Stimulated activated CD8-positive, alpha-beta memory T cell treated with anti-CD3 and anti-CD28 coated beads, Interleukin-12 subunit alpha, Interleukin-12 subunit beta, amount 100 ng/mL, for 1 hour (primary cell): ENCODE measurements around the gene MYD88.

ENCODE experiments used
- DNase-seq: peaks from one replicate; pipeline ENCODE4 v3.0.0-alpha.2; 2020; ENCODE audit warnings: low read depth

Gene MYD88

DNA sequence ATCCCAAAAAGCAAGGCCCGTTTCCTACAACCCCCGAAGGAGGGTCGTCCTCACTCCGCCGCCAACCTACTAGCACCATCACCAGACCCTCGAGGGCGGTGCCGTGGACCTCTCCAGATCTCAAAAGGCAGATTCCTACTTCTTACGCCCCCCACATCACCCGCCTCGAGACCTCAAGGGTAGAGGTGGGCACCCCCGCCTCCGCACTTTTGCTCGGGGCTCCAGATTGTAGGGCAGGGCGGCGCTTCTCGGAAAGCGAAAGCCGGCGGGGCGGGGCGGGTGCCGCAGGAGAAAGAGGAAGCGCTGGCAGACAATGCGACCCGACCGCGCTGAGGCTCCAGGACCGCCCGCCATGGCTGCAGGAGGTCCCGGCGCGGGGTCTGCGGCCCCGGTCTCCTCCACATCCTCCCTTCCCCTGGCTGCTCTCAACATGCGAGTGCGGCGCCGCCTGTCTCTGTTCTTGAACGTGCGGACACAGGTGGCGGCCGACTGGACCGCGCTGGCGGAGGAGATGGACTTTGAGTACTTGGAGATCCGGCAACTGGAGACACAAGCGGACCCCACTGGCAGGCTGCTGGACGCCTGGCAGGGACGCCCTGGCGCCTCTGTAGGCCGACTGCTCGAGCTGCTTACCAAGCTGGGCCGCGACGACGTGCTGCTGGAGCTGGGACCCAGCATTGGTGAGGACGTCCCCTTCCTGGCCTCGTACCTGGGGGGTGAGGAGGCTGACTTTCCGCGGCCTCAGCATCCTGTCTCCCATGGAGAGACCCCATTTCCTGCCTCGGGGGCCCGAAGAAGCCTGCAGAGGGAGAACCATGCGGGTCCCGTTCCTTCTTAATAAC, at the start of gene MYD88:
Gene MYD88 (plus strand): TSS at position 313 of the 842 bp plus-strand sequence. CDS start 40 bp downstream, at position 353.
- peak; percentile 76 for DNase-seq

GRCh38 chr3:38089163-38089562, 49.3 kb upstream of the MYD88 start:
- no peak for DNase-seq

GRCh38 chr3:38090453-38090852, 48.0 kb upstream of the MYD88 start:
- no peak for DNase-seq

DNA sequence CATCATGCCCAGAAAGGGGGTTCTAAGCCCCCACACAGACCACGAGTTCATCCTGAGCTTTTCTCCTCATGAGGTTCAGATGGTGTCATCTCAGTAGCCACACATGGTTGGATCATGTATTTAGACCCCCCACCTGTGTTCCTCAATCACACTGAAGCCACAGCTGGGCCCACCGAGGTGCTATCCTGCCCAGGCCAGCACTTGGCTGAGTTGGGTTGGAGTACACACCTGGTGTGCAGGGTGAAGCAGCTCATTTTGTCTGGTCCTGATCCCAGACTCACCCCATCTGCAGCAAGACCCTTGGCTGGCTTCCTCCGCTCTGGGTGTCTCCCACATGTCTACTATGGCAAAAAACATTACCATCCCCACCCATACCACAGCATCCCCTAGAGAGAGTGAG, 43.5 kb upstream of the MYD88 start:
- DNase-seq: no peak

DNA sequence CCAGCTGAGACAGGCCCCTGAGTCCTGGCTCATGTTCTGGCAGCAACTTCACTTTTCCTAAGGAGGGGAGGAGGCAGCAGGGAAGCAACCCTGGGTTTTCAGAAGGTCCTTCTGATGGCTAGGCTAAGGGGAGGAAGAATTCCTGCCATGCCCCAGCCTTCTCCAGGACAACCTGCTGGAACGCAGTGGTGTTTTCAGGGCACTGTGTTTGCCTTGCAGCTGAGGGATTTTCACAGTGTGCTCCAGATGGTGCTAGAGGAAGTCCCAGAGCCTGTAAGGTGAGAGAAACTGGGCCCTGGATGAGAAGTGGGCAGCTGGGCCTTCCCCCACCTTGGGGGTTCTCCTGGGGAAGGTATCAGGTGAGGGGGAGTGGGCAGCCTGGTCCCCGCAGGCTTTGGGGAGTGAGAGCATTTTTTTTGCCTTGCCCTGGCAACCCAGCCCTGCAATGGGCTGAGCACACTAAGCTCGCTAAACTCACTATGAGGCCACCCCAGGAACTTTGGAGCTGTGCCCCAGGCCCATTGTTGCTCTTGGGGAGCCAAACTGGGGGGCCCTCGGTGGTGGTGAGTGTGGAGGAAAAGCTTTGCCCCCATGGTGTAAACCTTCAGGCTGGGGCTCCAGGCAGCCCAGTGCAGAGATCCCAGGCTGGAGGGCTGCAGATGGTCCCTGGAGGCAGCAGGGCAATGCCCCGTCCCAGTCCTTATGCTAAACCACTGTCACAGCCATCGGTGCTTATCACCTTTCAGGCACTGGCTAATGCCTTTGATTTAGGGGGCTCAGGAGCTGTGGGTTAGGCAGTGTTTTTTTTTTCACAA, 42.6 kb upstream of the MYD88 start:
- DNase-seq: no peak

- no peak for DNase-seq
Observed at GRCh38 chr3:38097446-38098375, 40.8 kb upstream of the MYD88 start.

- DNase-seq: no peak
Observed at GRCh38 chr3:38098376-38098723, 40.1 kb upstream of the MYD88 start.

GRCh38 chr3:38099518-38099917, 38.9 kb upstream of the MYD88 start:
- no peak for DNase-seq

- no peak for DNase-seq
Observed at GRCh38 chr3:38100498-38100897, 38.0 kb upstream of the MYD88 start.

GRCh38 chr3:38101811-38102443, 36.5 kb upstream of the MYD88 start:
- no peak for DNase-seq

DNA sequence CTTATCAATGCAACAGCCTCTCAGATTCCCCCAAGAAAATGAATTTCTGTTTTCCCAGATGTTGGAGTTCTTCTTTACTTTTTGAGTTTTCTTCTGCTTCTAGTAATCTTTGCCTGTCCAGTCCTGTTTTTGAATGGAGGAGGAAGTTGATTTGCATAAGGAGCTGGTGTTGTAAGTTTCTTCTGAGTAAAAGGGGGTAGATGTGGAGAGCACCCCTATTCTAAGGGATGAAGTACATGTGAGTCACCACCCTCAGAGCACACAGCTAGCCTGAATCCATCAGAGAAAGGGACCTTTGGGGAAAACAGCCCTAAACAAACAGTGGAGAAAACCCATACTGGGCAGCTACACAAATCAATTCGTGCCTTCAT, 36.0 kb upstream of the MYD88 start:
- DNase-seq: no peak

DNA sequence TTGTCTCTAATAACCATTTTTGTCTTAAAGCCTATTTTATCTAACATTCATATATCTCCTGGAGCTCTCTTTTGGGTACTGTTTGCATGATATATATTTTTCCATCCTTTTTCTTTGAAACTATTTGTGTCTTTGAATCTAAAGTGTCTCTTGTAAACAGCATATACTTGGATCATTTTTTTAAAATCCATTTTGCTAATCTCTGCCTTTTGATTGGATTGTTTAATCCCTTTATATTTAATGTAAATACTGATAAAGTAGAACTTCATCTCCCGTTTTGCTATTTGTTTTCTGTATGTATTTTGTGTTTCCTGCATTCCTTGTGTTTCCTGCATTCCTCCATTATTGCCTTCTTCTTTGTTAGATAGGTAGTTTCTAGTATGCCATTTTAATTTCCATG, 32.9 kb upstream of the MYD88 start:
- no peak for DNase-seq

- DNase-seq: no peak
Observed at GRCh38 chr3:38107911-38108648, 30.4 kb upstream of the MYD88 start.

DNA sequence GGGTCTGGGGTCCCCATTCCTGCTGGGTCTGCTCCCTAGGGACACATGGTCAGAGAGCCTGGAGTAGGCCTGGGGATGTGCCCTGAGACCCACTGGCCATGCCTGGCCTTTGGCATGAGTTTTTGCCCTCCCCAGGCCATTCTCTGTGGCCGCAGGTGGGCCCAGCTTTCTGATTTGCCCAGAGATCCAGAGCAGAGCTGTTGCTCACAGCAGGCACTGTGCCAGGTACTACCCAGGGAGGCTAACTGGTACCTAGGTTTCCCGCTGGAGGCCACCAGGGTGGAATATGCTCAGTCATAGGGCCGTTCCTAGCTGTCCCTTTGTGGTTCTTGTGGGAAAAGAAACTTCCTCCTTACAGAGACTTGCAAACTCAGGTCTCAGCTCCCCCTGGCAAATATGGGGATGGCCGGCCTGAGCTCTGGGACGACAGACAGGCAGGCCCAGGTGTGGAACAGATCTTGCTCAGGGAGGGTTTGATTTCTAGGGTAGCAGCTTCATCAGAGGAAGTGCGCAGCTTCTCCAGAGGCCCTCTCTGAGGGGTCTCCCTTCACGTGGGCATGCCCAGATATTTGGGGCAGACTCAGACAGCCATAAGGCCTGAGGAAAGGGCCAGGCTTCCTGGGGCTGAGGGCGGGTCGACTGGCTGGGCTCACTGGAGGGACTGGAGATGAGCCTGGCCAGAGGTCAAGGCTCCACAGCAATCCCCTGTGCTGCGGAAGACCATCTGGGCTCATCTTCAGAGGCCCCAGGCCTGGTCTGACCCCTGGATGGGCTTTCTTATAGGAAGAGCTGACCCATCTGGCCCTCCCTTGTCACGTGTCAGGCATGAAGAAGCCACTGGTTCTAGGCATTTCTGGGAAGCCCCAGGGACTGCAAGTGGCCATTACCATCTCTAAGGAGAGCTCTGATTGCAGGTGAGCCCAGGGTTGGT, 29.5 kb upstream of the MYD88 start:
- no peak for DNase-seq

DNA sequence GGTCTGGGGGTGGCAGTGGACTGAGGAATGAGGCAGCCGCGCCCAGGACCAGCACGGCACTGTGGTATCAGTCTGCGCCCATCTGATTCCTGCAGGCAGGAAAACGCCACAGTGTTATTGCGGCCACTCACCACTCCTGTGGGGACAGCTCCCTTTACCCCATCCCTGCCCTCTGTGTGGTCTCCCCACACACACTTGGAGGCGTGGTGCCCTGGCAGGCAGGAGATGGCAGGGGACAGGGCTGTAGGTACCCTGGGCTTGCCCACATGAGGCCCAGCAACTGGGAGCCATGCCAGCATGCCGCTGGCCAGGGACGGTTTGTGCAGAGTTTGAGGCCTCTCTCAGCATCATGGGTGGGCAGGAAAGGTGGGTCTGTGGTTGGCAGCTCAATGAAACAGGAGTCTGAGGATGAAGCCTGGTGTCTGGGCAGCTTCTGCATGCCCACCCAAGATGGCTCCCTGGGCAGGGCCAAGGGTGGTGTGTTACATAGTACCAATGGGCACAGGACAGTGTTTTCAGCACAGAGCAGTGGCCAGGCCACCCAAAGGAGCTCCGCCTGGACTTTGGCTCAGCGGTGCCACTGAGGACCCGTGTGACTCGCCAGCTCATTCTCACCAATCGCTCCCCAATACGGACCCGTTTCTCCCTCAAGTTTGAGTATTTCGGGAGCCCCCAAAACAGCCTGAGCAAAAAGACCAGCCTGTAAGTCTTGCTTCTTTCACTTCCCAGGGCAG, 28.7 kb upstream of the MYD88 start:
- no peak for DNase-seq

- DNase-seq: no peak
Observed at GRCh38 chr3:38110314-38111050, 28.0 kb upstream of the MYD88 start.

GRCh38 chr3:38111201-38111600, 27.3 kb upstream of the MYD88 start:
- no peak for DNase-seq

DNA sequence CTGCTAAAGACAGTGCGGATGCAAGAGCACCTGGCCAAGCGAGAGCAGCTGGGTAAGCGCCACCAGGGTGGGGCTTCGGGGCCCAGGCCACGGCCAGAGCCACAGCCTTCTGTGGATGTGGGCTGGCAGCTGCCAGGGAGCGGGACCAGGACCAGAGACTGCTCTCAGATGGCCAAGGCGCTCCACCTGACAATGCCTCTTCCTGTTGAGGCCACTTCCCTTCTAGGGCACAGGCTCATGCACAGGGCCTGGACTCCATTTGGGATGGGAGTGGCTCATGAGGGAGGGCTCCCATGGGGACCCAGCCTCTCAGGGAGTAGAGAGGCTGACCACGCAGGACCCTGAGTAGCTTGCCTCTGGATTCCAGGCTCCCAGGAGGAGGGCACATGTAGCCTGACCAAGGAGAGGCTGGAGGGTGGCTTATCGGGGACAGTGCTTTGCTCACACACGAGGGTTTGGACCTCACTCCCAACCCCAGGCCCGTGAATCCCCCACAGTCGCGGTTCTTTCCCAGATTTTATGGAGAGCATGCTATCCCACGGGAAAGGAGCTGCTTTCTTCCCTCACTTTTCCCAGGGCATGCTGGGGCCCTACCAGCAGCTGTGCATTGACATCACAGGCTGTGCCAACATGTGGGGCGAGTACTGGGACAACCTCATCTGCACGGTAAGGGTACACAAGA, 26.6 kb upstream of the MYD88 start:
- no peak for DNase-seq
